Urinary bladder (tissue), 4 donors: ENCODE results near the gene GPAM. TPM values are rescaled to one million over a fixed set of nuclear protein-coding genes. Genes with fewer than 3 reads are reported as not detected.
A peak's percentile ranks its signal among the peaks of the same experiment; 100 is the strongest.
"Not testable (repeated sequence)": the region's sequence is repeated elsewhere in the genome, so short reads cannot be mapped to it uniquely, and the experiment has no call there.

Experiments used
- DNase-seq: peaks from one replicate; pipeline ENCODE4 v3.0.0-alpha.2; 2015; ENCODE audit errors: extremely low spot score
- H3K27ac ChIP-seq: one replicate; pipeline ENCODE4 v1.5.1; 2013; ENCODE audit warnings: low read depth, mild to moderate bottlenecking, moderate library complexity
- H3K36me3 ChIP-seq: one replicate; pipeline ENCODE4 v1.6.1; 2013; ENCODE audit warnings: mild to moderate bottlenecking, moderate library complexity; ENCODE audit not compliant: insufficient read depth
- H3K4me1 ChIP-seq: one replicate; pipeline ENCODE4 v1.6.1; 2013; ENCODE audit warnings: mild to moderate bottlenecking, moderate library complexity; ENCODE audit not compliant: insufficient read depth
- H3K4me3 ChIP-seq: one replicate; pipeline ENCODE4 v1.5.1; 2013; ENCODE audit warnings: low read depth, low read length
- WGBS: extraction: QIAGEN DNeasy Blood & Tissue Kit; methylation state at CpG from one replicate; pipeline ENCODE4 v1.1.7; 2013; 5-methylcytosine and 5-hydroxymethylcytosine counted together
- polyA plus RNA-seq: library from polyadenylated mRNA; stranded (reverse); fragments of 200-250 nt; gene quantifications from one replicate; pipeline ENCODE4 v1.2.3, GENCODE V29; 2013
- total RNA-seq: library from RNA; depleted of rRNA; stranded (reverse); fragments of >200 nt; gene quantifications from one replicate; pipeline ENCODE4 v1.2.3, GENCODE V29; 2014
- donor health status: healthy with polysubstance abuse.
- donor health status: healthy.

GPAM gene
- total RNA-seq (24.9 TPM), polyA plus RNA-seq (29.0 TPM)

- Histone ChIP-seq H3K27ac (peak within 1 kb of the TSS; percentile 86), H3K36me3 (peaks cover under 1% of the 10 kb centered on the region), H3K4me1 (no peaks in the 10 kb centered on the region), H3K4me3 (peak within 1 kb of the TSS; percentile 81)
- WGBS = under 1% methylated on average over 46 of the region's 46 CpGs
- DNase-seq = peak; percentile 67
Measured at GRCh38 chr10:112183329-112184051, at the start of gene GPAM. Gene GPAM (minus strand): TSS chr10:112183765. CDS start chr10:112181784, 1,981 bp downstream.

DNA sequence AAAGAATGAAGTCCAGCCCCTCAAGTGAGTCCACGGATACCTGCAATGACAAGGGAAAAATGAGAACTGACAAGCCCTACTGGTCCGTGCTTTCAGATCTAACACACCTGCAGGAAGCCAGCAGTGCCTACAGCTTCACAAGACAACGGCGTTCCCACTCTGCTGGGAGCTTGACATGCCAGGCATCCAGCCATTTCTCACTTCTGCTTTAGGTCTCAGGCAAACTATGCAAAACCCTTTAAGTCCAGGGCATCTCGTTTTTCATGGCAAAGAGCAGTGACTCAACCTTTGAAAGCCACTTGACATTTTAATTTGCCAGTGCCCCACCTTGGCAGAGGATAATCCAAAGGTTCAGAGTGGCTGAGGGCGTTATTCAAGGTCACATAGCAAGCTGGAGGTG is 49.1 kb upstream of the GPAM start:
- H3K36me3 ChIP-seq = no peaks in the 10 kb centered on the region
- no peak for DNase-seq
- H3K4me3 ChIP-seq = no peak overlapping the region
- no peaks in the 10 kb centered on the region for H3K4me1 ChIP-seq
- WGBS = 69% methylated on average over 6 of the region's 6 CpGs
- H3K27ac ChIP-seq = no peak overlapping the region

DNA sequence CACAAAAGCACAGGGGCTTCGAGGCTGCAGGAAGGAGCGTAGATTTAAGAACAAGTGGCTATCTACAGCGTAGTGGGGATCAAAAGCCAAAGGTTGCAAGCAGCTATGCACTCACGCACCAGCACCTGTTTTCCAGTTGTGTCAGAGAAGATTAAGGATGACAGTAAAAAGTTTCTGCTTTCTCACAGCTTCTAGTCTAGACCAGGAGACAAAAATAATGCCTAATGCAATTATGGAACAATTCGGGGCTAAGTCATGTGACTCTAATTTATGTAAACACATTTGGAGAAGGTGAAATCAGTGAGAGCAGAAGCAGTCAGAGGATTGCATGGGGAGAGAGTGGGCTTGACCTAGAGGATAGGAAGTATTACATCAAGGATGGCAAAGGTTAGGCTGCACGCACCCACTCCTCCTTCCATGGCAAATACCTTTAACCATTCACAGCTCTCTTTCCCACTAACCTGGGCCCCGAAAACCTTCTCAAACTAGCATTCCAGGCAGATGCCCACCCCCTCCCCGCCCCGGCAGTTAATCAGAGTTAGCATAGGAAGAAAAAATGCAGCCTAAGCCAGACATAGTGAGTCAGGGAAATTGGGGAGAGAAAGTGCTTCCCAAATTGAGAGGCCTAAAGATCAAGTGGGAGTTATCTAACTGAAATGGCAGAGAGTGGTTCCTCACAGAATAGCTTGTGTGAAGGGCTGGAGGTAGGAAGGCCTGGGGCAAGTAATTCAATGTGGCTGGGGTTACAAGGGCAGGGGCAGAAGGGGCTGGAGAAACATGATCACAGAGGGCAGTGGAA is 48.2 kb upstream of the GPAM start:
- no peaks in the 10 kb centered on the region for H3K4me1 ChIP-seq
- WGBS = 59% methylated on average over 9 of the region's 9 CpGs
- no peak overlapping the region for H3K4me3 ChIP-seq
- H3K36me3 ChIP-seq = no peaks in the 10 kb centered on the region
- no peak overlapping the region for H3K27ac ChIP-seq
- no peak for DNase-seq

GRCh38 chr10:112230325-112230988 is 46.9 kb upstream of the GPAM start:
- Histone ChIP-seq H3K27ac (no peak overlapping the region), H3K4me3 (no peak overlapping the region), H3K36me3 (no peaks in the 10 kb centered on the region), H3K4me1 (no peaks in the 10 kb centered on the region)
- DNase-seq = no peak
- 48% methylated on average over 1 of the region's 1 CpG for WGBS

DNA sequence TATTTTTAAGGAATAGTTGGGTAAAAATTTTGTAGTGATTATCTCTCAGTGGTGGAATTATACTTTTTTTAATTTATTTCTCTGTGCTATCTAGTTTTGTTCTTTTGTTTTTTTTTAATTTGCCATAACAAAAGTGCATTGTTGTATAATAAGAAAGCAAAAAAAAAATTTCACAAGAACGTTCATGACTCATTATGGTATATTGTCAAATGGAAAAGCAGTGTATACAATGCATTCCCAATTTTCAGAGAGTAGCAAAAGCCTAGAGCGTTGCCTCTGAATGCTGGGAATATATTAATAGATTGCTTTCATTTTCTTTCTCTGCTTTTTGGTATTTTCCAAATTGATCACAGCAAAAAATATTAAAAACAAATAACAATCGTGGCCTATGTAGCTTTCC is 46.3 kb upstream of the GPAM start:
- Histone ChIP-seq H3K36me3 (no peaks in the 10 kb centered on the region), H3K4me3 (no peak overlapping the region), H3K4me1 (no peaks in the 10 kb centered on the region), H3K27ac (no peak overlapping the region)
- DNase-seq = no peak
- 83% methylated on average over 3 of the region's 3 CpGs for WGBS

- WGBS = 96% methylated on average over 2 of the region's 2 CpGs
- Histone ChIP-seq H3K4me3 (no peak overlapping the region), H3K4me1 (no peaks in the 10 kb centered on the region), H3K27ac (no peak overlapping the region), H3K36me3 (no peaks in the 10 kb centered on the region)
- DNase-seq = no peak
Measured at GRCh38 chr10:112229096-112229495, 45.5 kb upstream of the GPAM start.

DNA sequence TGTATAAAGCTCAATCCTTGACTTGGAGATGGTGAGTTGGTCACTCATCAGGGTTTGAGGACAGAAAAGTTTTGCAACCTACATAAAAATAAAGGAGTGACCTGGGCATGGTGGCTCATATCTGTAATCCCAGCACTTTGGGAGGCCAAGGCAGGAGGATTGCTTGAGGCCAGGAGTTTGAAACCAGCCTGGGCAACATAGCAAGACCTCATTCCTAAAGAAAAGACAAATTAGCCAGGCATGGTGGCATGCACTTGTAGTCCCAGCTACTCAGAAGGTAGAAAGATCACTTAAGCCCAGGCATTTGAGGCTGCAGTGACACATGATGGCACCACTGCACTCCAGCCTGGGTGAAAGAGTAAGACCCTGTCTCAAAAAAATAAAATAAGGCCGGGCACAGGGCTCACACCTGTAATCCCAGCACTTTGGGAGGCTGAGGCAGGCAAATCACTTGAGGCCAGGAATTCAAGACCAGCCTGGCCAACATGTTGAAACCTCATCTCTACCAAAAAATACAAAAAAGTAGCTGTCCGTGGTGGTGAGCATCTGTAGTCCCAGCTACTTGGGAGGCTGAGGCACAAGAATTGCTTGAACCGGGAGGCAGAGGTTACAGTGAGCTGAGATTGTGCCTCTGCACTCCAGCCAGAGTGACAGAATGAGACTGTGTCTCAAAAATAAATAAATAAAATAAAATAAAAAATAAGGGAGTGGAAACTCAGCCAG is 45.0 kb upstream of the GPAM start:
- H3K27ac ChIP-seq, DNase-seq, H3K4me1 ChIP-seq, H3K36me3 ChIP-seq, H3K4me3 ChIP-seq: not testable (repeated sequence)
- 86% methylated on average over 3 of the region's 3 CpGs for WGBS

GRCh38 chr10:112227331-112227987 is 43.9 kb upstream of the GPAM start:
- 81% methylated on average over 6 of the region's 6 CpGs for WGBS

DNA sequence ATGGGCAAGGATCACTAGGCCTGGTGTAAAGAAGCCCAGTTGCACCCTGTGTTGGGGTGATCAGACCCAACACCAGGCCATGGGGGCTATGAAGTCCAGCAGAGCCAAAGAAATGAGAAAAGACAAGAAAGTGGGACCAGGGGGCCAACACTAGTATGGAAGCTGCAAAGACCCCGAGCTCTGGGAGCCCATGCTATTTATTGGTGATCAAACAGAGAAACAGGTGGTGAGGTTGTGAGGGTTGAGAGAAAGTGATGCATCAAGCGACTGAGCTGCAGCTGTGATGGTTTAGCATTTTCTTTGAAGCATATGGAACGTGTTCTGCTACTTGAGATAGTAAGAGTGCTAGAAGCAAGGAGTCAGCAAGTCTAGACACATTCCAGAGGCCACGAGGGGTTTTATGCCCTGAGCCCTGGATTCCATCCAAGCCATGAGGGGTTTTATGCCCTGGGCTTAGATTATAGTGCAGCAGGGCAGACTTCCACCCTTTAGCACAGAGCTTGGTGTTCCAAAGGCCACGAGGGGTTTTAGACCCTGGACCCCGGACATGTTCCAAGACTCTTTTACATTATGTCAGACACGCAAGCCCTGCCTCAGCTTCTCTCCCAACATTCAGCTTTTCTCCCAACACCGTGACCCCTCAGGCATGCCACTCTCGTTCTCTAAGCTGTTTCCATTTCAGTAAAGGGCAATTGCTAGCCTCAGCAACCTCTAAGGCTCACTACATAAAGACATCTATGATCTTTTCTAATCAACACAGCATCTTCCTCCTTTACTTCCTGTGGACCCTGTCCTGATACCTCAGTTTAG is 43.1 kb upstream of the GPAM start:
- no peak for DNase-seq
- H3K4me3 ChIP-seq = no peak overlapping the region
- H3K36me3 ChIP-seq = no peaks in the 10 kb centered on the region
- H3K4me1 ChIP-seq = no peaks in the 10 kb centered on the region
- WGBS = 69% methylated on average over 9 of the region's 9 CpGs
- no peak overlapping the region for H3K27ac ChIP-seq

More at GRCh38 chr10:112227331-112227987, 43.9 kb upstream of the GPAM start:
- H3K27ac ChIP-seq = no peak overlapping the region
- no peaks in the 10 kb centered on the region for H3K36me3 ChIP-seq
- no peak for DNase-seq
- H3K4me3 ChIP-seq = no peak overlapping the region
- no peaks in the 10 kb centered on the region for H3K4me1 ChIP-seq

GRCh38 chr10:112225771-112226438 is 42.3 kb upstream of the GPAM start:
- Histone ChIP-seq H3K4me3 (no peak overlapping the region), H3K27ac (no peak overlapping the region), H3K36me3 (no peaks in the 10 kb centered on the region), H3K4me1 (no peaks in the 10 kb centered on the region)
- WGBS = 84% methylated on average over 4 of the region's 4 CpGs
- DNase-seq = no peak

GRCh38 chr10:112224933-112225529 is 41.5 kb upstream of the GPAM start:
- no peak for DNase-seq
- Histone ChIP-seq H3K27ac (no peak overlapping the region), H3K4me1 (no peaks in the 10 kb centered on the region), H3K36me3 (no peaks in the 10 kb centered on the region), H3K4me3 (no peak overlapping the region)
- WGBS = 90% methylated on average over 3 of the region's 3 CpGs

- no peak for DNase-seq
- H3K36me3 ChIP-seq = no peaks in the 10 kb centered on the region
- no peak overlapping the region for H3K27ac ChIP-seq
- H3K4me3 ChIP-seq = no peak overlapping the region
- H3K4me1 ChIP-seq = no peaks in the 10 kb centered on the region
- 6% methylated on average over 2 of the region's 2 CpGs for WGBS
Measured at GRCh38 chr10:112223725-112224124, 40.2 kb upstream of the GPAM start.
